GF-D8 (cell line): ENCODE results near the gene COL4A1.

ENCODE experiments used
- DNase-seq: peaks from one replicate; lab custom pipeline; 2025; lab: John Stamatoyannopoulos, UW

COL4A1 gene

GRCh38 chr13:110108348-110109139 is 198.4 kb downstream of the COL4A1 start:
- peak; percentile 29 for DNase-seq

GRCh38 chr13:110107568-110108347 is 199.2 kb downstream of the COL4A1 start:
- DNase-seq = no peak

- DNase-seq = no peak
Measured at GRCh38 chr13:110106726-110107125, 200.2 kb downstream of the COL4A1 start.

- no peak for DNase-seq
Measured at GRCh38 chr13:110105136-110105535, 201.8 kb downstream of the COL4A1 start.

DNA sequence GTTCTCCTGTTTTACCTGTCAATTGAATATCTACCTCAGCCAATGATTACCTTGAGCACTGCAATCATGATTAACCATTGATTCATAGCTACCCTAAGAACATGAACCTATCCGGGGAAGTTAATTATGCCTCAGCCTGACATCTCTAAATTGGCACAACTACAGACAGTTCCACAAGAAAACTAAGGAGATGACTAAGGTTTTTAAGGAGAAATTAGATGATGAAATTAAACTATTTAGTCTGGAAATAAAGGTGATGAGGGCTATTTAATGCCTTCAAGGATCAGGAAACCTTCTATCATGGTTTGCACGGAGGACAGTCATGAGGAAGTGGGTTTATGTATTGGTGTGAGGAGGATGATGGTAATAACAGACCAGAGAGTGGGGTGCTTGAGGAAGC is 203.4 kb downstream of the COL4A1 start:
- no peak for DNase-seq

DNA sequence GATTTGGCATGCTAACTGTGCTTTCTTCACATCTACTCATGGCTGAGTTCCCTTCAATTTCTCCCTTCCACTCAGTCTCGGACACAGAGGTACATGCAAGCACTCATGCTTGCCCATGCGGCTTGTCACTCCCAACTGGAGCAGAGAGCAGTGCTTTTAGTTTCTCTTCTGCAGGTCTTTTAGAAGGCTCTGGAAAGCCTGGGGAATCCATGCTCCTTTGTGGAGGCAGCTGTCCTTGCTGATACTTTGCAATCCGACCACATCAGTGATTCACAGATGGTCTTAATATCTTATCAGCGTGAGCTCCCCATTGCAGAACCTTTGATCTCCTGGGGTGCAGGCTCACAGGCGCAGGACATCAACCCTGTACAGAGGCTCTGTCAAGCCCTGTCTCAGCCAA is 203.9 kb downstream of the COL4A1 start:
- DNase-seq = no peak

DNA sequence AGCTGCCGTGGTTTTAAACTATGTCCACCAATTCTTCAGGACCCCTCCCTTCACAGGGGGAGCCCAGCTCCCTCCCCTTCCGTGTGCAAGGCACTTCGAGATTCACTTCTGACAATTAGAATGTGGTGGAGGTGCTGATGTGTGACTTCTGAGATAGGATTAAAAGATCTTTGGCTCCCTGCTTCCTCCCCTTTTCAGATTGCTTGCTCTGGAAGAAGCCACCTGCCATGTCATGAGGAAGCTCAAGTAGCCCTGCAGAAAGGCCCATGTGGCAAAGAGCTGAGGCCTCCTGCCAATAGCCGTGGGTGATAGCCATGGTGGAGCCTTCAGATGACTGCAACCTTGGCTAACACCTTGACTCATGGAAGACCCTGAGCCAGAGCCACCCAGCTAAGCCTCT is 204.9 kb downstream of the COL4A1 start:
- DNase-seq = no peak

DNA sequence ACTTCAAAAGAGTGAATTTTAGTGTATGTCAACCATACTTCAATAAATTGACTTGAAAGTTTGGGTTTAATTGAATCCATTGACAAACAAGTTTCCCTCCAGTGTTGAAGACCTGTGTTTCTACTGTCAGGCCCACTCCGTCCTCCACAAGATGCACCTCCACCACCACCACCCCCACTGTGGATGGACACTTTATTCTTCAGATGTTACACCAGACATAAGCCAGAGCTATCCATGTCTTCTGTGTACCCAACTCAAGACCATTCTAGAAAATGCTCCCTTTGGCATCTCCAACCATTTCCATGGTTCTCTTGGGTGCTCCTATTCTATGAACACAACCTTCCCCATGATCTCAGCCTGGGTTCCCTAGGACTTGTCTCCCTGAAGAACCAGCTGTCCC is 207.0 kb downstream of the COL4A1 start:
- no peak for DNase-seq
